MM.1S (cell line): ENCODE data around the gene ENOX1.

Experiments
- EZH2 ChIP-seq: fragments of 300-600 bp; sonication (generic); optimal IDR thresholded peaks from 2 replicates; pipeline ENCODE3; 2017; ENCODE audit warnings: low read depth, mild to moderate bottlenecking, antibody characterized with exemption, low read length, mixed read lengths
- EZH2phosphoT487 ChIP-seq: fragments of 300-600 bp; sonication (generic); IDR thresholded peaks from 2 replicates; pipeline ENCODE4 v1.6.1; 2018; ENCODE audit warnings: antibody characterized with exemption, low read length
- TF ChIP-seq, protein P1 (sequence below): fragments of 300-600 bp; sonication (generic); IDR thresholded peaks from 2 replicates; pipeline ENCODE4 v1.5.1; 2016; ENCODE audit warnings: antibody characterized with exemption, low read length, mixed read lengths

DNA sequence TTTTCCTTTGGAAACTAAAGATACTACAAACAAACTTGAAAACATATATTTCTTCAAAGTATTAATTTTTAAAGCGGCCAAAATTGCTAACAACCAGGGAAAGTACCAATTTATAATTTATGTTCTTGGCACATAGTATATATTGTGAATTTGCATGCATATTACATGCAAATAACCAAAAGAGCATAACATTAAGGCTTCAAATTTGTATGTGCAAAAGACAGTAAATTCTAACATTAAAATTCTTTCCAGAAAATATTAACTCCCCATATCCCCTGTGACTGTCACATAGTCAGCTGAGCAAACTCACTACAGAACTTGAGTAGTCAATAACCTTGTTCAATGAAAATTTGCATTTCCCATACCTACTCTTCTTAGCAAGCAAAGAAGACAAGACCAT is 133.4 kb downstream of the ENOX1 start:
- TF ChIP-seq, protein P1, sequence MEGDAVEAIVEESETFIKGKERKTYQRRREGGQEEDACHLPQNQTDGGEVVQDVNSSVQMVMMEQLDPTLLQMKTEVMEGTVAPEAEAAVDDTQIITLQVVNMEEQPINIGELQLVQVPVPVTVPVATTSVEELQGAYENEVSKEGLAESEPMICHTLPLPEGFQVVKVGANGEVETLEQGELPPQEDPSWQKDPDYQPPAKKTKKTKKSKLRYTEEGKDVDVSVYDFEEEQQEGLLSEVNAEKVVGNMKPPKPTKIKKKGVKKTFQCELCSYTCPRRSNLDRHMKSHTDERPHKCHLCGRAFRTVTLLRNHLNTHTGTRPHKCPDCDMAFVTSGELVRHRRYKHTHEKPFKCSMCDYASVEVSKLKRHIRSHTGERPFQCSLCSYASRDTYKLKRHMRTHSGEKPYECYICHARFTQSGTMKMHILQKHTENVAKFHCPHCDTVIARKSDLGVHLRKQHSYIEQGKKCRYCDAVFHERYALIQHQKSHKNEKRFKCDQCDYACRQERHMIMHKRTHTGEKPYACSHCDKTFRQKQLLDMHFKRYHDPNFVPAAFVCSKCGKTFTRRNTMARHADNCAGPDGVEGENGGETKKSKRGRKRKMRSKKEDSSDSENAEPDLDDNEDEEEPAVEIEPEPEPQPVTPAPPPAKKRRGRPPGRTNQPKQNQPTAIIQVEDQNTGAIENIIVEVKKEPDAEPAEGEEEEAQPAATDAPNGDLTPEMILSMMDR: no peak
- no peak for TF ChIP-seq EZH2
- TF ChIP-seq EZH2phosphoT487: no peak
